Measurements from ENCODE around the gene CHAF1B. TPM values are rescaled to one million over a fixed set of nuclear protein-coding genes. Genes with fewer than 3 reads are reported as not detected.

The CHAF1B gene
- total RNA-seq, 1 donor from 2014 or later = 6.2 TPM

DNA sequence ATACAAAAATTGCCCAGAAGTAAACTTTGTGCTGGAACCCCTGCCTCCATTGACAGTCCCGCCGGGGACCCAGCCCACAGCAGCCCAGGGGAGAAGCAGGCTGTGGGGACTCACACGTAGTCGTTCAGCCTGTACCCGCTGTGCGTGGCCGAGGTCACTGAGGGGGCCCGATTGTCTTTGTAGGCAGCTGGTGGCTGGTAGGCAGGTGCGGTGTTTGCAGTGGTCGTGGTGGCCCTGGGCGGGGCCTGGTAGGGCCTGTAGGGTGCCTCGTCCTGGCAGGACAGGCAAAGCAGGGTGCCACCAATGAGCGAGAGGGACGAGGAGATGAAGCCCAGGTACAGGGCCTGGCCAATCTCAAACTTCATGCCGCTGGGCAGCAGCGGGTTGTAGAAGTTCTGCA lies 75.7 kb downstream of the CHAF1B start:
- ChIA-PET CTCF (no interaction called here), POLR2A (no interaction called here)
- intact Hi-C loops (cut with micrococcal nuclease) = no loop called here
- DNase-seq (no peak), ATAC-seq (ENCODE audit: low read depth) (no peak)
- Mint-ChIP-seq H3K4me3 (no peak overlapping the region), H3K4me1 (no peaks in the 10 kb centered on the region), H3K36me3 (ENCODE audit: low read depth) (no peaks in the 10 kb centered on the region), H3K27me3 (no peaks in the 10 kb centered on the region), H3K9me3 (no peaks in the 10 kb centered on the region), H3K27ac (no peak overlapping the region)
- TF ChIP-seq, protein P1, sequence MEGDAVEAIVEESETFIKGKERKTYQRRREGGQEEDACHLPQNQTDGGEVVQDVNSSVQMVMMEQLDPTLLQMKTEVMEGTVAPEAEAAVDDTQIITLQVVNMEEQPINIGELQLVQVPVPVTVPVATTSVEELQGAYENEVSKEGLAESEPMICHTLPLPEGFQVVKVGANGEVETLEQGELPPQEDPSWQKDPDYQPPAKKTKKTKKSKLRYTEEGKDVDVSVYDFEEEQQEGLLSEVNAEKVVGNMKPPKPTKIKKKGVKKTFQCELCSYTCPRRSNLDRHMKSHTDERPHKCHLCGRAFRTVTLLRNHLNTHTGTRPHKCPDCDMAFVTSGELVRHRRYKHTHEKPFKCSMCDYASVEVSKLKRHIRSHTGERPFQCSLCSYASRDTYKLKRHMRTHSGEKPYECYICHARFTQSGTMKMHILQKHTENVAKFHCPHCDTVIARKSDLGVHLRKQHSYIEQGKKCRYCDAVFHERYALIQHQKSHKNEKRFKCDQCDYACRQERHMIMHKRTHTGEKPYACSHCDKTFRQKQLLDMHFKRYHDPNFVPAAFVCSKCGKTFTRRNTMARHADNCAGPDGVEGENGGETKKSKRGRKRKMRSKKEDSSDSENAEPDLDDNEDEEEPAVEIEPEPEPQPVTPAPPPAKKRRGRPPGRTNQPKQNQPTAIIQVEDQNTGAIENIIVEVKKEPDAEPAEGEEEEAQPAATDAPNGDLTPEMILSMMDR (IDR thresholded peaks at IDR 0.05) = no peak

DNA sequence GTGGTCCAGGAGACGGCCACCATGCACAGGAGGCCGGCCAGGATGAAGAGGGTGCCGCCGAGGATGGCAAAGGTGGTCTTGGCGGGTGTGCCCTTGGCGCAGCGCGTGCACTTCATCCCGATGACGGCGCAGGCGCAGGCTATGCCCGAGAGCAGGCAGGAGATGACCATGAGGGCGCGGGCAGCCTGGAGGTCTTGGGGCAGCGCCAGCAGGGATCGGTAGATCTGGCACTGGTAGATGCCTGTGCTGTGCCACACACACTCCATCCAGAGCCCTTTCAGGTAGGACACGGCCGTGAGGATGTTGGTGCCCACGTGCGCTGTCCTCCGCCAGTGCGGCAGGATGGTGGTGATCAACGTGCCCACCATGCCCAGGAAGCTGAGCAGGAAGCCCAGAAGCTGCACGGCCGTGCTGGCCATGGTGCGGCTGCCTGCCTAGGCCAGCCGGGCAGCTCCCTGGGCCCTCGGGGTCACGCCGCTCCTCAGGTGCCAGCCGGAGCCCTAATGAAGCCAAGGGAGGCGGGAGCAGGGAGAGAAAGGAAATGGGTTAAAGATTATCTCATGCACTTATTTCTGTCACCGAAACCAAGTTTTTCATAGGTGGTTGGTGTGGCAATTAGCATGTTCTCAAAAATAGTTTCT lies 76.2 kb downstream of the CHAF1B start:
- TF ChIP-seq, protein P1 (IDR thresholded peaks at IDR 0.05) = no peak
- H3K27me3 Mint-ChIP-seq = no peaks in the 10 kb centered on the region
- intact Hi-C loops (cut with micrococcal nuclease) = no loop called here
- H3K4me3 Mint-ChIP-seq = no peak overlapping the region
- H3K36me3 Mint-ChIP-seq (ENCODE audit: low read depth) = no peaks in the 10 kb centered on the region
- no peak for ATAC-seq (ENCODE audit: low read depth)
- H3K9me3 Mint-ChIP-seq = no peaks in the 10 kb centered on the region
- POLR2A ChIA-PET = no interaction called here
- CTCF ChIA-PET = no interaction called here
- no peak for DNase-seq
- no peaks in the 10 kb centered on the region for H3K4me1 Mint-ChIP-seq
- H3K27ac Mint-ChIP-seq = no peak overlapping the region

DNA sequence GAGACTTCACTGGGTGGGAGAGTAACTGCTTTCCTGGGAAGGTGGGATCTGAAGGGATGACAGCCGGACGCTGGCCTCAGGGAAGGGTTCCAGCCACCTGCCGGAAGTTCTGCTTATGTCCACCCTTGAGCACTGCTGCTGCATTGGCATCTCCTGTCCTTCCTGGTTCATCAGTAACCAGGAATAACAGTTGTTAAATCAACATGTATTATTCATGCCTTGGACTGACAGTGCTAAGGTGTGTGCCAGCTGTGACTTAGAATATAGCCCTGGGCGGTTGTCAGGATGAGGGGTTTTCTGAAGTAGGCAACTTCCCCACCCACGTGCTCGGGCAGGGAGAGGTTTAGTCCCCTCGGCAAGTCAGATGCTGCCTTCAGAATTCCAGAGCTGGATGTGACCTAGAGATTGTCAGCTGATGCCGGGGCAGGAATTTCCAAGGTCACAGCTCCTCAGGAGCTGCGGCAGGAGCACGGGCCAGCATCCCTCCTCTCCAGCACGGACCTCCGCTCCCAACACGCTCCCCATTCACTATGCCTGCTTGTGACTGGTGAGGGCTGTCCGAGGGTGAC lies 76.8 kb downstream of the CHAF1B start:
- Mint-ChIP-seq H3K27ac (no peak overlapping the region), H3K27me3 (no peaks in the 10 kb centered on the region), H3K9me3 (no peaks in the 10 kb centered on the region), H3K4me3 (no peak overlapping the region), H3K36me3 (ENCODE audit: low read depth) (no peaks in the 10 kb centered on the region), H3K4me1 (no peaks in the 10 kb centered on the region)
- TF ChIP-seq, protein P1 (IDR thresholded peaks at IDR 0.05) = no peak
- intact Hi-C loops (cut with micrococcal nuclease) = no loop called here
- no peak for ATAC-seq (ENCODE audit: low read depth)
- POLR2A ChIA-PET = no interaction called here
- CTCF ChIA-PET = no interaction called here
- DNase-seq = no peak

DNA sequence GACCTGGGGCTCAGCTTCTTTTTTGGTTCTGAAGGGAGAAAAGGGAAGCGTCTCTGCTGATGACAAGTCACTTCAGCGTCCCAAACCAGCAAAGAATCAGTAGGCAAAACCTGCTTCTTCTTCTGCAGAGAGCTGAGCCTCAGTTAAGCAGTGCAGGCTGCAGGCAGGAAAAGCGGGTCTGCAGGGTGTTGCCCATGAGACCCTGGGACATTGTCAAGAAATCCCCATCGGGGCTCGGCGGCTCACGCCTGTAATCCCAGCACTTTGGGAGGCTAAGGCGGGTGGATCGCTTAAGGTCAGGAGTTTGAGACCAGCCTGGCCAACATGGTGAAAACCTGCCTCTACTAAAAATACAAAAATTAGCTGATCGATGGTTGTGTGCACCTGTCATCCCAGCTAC lies 78.0 kb downstream of the CHAF1B start:
- Mint-ChIP-seq H3K27ac (no peak overlapping the region), H3K27me3 (no peaks in the 10 kb centered on the region), H3K4me3 (no peak overlapping the region), H3K36me3 (ENCODE audit: low read depth) (no peaks in the 10 kb centered on the region), H3K9me3 (no peaks in the 10 kb centered on the region), H3K4me1 (no peaks in the 10 kb centered on the region)
- ATAC-seq (ENCODE audit: low read depth) = no peak
- CTCF ChIA-PET = no interaction called here
- DNase-seq = no peak
- intact Hi-C loops (cut with micrococcal nuclease) = no loop called here
- POLR2A ChIA-PET = no interaction called here
- TF ChIP-seq, protein P1 (IDR thresholded peaks at IDR 0.05) = no peak

DNA sequence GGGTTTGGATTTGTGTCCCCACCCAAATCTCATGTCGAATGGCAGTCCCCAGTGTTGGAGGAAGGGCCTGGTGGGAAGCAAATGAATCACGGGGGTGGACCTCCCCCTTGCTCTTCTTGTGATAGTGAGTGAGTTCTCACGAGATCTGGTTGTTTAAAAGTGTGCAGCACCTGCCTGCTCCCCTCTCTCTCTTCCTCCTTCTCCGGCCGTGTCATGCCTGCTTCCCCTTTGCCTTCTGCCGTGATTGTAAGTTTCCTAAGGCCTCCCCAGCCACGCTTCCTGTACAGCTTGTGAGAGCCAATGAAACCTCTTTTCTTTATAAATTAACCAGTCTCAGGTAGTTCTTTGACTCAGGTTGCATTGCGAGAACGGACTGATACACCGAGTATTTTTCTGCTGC lies 78.8 kb downstream of the CHAF1B start:
- Mint-ChIP-seq H3K36me3 (ENCODE audit: low read depth) (no peaks in the 10 kb centered on the region), H3K27me3 (no peaks in the 10 kb centered on the region), H3K9me3 (no peaks in the 10 kb centered on the region), H3K4me3 (no peak overlapping the region), H3K4me1 (no peaks in the 10 kb centered on the region), H3K27ac (no peak overlapping the region)
- TF ChIP-seq, protein P1 (IDR thresholded peaks at IDR 0.05) = no peak
- ATAC-seq (ENCODE audit: low read depth) (no peak), DNase-seq (no peak)
- ChIA-PET POLR2A (no interaction called here), CTCF (no interaction called here)
- intact Hi-C loops (cut with micrococcal nuclease) = no loop called here

All from activated B cell treated with CpG ODN at 0.5 μM for 24 hours (primary cell).